Choroid plexus epithelial cell (primary cell): ENCODE results near the gene HAND2.

Experiments
- DNase-seq: peaks from one replicate; pipeline ENCODE4 v3.0.0-alpha.2; 2010; ENCODE audit warnings: low read depth
- H3K4me3 ChIP-seq: 2 replicates; pipeline ENCODE4 v1.5.1; 2011; ENCODE audit warnings: low read depth, mild to moderate bottlenecking, control low read depth, low read length, moderate library complexity
- TF ChIP-seq, protein P1 (sequence below): conservative IDR thresholded peaks from 2 replicates; pipeline ENCODE4 v1.5.1; 2011; ENCODE audit warnings: low read depth, mild to moderate bottlenecking, control low read depth, inconsistent platforms, low read length, moderate library complexity

HAND2 gene

DNA sequence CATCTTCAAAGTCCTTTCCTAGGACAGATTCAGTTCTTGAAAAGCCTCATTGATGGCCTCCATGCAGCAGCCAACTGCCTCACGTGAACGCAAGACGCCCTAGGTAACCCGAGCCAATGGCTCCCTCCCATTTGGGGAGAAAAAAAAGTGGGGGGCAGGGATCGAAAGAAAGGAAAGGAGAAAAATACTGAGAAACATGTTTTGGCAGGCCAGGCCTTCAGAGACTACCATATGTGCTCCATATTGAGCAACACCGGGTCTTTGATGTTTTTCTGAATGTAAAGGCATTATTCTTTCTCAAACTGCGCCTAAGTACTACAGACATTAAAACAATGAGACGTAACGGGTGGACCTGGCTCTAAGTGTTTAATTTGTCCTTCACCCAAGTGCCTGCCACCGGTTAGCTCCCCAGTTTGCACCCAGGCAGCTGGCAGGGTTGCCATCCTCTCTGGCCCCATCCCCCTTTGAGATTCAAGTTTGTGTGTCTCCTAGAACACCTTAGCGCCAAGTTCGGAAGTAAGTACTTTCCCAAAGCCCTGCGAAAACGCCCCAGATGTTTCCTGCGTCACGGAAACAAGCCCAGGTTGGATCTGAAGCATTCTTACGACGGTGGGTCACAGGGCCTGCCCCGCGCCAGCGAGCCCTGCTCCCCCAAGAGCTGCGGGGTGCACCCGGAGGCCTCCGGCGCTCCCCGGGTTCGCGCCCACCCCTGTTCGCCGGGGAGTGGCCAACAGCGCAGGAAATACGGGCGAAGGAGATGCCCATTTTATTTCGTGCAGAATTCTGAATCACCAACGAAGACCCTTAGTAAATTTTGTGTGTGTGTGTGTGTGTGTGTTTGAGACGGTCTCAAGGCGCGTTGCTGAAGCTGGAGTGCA lies 30.1 kb downstream of the HAND2 start:
- TF ChIP-seq, protein P1, sequence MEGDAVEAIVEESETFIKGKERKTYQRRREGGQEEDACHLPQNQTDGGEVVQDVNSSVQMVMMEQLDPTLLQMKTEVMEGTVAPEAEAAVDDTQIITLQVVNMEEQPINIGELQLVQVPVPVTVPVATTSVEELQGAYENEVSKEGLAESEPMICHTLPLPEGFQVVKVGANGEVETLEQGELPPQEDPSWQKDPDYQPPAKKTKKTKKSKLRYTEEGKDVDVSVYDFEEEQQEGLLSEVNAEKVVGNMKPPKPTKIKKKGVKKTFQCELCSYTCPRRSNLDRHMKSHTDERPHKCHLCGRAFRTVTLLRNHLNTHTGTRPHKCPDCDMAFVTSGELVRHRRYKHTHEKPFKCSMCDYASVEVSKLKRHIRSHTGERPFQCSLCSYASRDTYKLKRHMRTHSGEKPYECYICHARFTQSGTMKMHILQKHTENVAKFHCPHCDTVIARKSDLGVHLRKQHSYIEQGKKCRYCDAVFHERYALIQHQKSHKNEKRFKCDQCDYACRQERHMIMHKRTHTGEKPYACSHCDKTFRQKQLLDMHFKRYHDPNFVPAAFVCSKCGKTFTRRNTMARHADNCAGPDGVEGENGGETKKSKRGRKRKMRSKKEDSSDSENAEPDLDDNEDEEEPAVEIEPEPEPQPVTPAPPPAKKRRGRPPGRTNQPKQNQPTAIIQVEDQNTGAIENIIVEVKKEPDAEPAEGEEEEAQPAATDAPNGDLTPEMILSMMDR: no peak
- no peak for DNase-seq
- no peak overlapping the region for H3K4me3 ChIP-seq

DNA sequence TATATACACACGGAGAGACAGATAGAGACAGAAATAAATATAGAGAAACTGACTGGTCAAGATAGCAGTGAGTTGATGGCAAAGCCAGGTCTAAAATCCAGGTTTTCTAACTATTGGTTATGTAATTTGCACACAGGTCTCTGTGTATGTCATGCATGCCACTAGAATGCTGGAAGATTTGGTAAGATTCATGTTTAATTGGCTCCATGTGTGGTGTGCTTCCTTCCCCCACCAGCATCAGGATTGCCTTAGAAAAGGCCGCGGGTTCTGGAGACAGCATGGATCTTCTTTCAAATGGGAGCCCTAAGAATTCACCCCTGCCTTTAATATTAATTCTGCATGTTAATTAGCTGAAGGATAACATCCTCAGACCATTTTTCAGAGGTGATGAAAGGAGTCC lies 31.3 kb downstream of the HAND2 start:
- TF ChIP-seq, protein P1: no peak
- DNase-seq: no peak
- no peak overlapping the region for H3K4me3 ChIP-seq

DNA sequence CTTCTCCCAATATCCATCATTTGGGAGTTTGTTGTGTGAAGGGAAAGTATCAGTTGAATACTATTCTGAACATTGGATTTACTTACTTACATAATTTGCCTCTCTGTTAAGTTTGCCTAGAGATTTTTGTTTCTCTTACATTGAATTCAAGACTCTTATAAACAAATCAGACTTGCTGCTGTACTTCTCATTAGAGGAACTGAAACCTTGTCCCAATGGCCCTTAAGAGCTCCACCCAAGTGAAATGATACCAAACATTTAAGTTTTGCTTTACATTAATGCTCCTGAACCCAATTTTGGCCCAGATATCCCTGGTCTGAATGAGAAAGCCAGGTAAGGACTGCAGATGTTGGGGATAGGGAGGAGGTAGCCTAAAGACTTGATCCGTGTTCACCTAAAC lies 32.0 kb downstream of the HAND2 start:
- TF ChIP-seq, protein P1: no peak
- no peak overlapping the region for H3K4me3 ChIP-seq

DNA sequence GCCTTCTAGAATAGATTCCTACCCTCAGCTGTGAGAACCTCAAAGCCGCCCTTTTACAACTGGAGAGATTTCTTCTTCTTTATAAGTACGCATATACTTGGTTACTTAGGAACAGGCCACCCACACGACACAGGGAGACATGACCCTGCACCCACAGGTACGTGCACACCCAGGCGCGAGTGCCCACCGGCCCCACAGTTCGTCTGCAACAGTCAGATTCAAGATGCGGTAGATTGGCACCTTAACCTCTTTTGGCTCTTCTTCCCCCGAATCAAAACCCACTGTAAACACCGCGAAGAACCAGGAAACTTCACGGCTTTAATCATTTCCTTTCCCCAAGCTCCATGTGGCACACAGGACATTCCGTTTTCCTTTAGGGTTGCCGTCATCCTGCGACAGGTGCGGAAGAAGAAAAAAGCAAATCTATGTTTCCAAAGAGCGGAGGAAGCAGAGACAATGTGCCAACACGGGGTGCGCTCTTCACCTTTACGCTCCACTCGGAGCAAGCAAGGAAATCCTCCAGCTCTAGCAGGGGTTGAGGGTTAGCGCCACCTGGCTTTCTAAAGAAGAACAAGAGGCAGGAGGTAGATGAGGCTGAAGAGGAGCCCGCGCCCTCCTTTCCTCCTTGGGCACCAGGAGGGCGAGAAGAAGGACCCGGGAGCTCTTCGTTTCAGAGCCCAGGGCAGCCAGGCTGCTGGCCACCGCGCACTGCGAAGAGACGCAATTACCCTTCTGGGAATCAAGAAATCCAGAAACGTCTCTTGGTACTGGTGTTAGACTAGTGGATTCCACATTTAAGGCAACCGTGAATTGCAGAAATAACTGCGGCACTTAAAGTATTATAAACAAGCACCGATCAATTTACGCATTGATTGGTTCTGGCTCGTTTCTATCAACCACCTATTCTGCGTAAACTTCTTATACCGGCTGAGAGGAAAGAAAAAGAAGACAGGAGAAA lies 35.7 kb downstream of the HAND2 start:
- TF ChIP-seq, protein P1: peak; percentile 86
- DNase-seq: peak; percentile 77
- peak overlapping the region; percentile 49 for H3K4me3 ChIP-seq

More for the DNA sequence above, 32.0 kb downstream of the HAND2 start:
- no peak for DNase-seq

DNA sequence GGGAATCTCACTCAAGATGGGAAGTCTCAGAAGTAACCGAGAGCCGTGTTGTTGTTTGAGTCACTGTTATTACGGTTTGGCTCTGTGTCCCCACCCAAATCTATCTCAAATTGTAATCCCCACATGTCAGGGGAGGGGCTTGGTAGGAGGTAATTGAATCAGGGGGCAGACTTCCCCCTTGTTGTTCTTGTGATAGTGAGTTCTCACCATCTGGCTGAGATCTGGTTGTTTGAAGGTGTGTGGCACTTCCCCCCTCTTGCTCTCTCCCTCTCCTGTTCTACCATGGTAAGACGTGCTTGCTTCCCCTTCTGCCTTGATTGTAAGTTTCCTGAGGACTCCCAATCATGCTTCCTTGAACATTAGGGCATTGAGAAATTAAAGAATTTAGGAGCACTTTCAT lies 37.0 kb downstream of the HAND2 start:
- DNase-seq: no peak
- no peak overlapping the region for H3K4me3 ChIP-seq
- TF ChIP-seq, protein P1: no peak

DNA sequence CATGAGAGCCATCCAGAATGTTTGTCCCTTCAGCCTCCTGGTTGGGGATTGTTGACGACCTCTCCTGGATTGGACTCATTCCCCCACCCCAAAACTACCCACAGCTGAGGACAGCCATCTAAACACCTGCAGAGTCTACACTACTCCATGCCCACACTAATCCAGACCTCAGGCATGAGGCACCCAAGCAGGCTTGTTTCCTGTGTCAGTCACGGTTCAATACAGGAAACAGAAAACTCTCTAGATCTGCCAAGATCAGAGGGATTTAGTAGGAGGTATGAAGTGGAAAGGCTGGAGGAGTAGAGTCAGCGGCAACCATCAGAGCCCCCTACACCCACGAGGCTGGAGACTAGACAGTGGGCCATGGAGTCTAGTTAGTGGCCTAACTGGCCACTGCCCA lies 37.7 kb downstream of the HAND2 start:
- H3K4me3 ChIP-seq: no peak overlapping the region
- TF ChIP-seq, protein P1: no peak
- DNase-seq: no peak
